ENCODE data around the gene TOX2.

TOX2 gene

GRCh38 chr20:43916073-43916880 lies 1.6 kb downstream of the TOX2 start:
- DNase-seq, result no peak

DNA sequence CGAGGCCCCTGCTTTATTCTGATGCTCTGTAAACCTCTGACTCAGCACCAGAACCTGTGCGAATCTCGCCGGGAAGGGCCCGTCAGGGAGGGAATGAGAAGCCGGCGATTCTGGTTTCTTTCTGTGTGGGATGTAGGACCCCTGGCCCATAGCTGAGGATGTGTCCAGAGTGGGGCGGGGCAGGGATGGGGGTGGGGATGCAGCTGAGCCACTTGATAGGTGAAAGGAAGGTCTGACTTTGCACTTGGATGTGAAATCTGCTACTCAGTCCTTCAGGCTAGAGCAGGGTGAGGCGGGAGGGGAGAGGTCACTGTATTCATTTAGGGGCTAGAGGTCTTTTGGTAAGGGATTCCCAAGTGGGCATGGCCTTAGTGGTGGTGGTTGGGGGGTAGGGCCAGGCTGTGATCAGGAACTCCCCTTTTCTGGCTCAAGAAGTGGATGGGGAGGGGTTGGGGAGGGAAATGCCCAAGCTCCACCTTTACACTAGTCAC lies 2.3 kb downstream of the TOX2 start:
- no peak for DNase-seq

DNA sequence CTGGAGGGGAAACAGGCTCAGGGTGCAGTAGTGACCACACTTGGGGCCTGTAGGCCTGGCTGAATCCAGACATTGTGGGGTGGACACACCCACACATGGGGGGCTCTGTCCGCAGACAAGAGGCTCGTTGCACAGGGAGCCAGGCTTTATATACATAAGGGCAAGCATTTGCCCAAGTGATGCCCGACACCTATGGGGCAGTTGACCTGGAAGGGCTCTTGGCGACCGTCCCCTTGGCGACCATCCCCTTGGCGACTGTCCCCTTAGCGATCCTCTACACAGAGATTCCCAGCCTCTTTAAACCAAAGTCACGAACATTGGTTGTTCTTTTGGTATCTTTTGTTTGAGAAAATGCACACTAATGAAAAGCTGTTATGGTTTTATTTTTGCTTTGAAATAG lies 2.7 kb downstream of the TOX2 start:
- DNase-seq, result no peak

DNA sequence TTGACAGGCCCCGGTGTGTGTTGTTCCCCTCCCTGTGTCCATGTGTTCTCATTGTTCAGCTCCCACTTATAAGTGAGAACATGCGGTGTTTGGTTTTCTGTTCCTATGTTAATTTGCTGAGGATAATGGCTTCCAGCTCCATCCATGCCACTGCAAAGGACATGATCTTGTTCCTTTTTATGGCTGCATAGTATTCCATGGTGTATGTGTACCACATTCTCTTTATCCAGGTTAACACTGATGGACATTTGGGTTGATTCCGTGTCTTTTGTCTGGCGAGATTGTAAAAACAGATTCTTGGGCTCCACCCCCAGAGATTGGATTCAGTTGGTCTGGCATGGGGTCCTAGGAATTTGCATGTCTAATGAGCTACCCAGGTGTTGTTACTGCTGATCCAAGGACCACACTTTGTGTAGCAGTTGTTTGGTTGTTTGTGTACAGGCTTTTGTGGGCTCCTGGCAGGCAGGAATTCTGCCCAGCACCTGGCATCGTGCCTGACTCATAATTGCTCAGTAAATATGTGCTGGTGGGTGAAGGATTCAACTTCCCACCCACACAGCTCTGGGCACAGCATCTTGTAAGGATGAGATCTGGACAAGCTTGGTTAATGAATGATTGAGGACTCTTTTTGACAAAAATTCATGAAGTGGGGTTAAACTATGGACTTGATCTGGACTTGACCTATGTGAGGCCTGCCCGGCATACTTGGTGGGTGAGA lies 5.2 kb downstream of the TOX2 start:
- no peak for DNase-seq

- no peak for DNase-seq
These were observed 6.1 kb downstream of the TOX2 start for GRCh38 chr20:43920797-43921196.

- no peak for DNase-seq
These were observed 6.7 kb downstream of the TOX2 start for GRCh38 chr20:43921227-43921780.

GRCh38 chr20:43922614-43923013 lies 8.0 kb downstream of the TOX2 start:
- no peak for DNase-seq

DNA sequence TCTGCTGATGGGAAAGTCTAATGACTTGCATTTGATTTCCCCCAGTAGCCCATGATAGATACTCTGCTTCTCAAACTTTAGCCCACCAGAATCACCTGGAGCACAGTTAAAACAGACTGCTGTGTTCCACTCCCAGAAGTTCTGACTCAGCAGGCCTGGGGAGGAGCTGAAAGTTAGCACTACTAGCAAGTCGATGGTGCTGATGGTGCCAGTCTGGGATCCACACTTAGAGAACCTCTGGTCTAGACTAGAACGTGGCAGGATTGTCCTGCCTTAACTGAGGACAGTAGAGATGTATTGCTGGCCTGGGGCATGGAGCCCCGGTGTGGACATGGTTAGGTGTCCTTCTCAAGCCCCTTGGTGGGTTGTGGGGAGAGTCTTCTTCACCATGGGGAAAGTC lies 8.7 kb downstream of the TOX2 start:
- no peak for DNase-seq

GRCh38 chr20:43923917-43924316 lies 9.3 kb downstream of the TOX2 start:
- no peak for DNase-seq

GRCh38 chr20:43925215-43925614 lies 10.6 kb downstream of the TOX2 start:
- no peak for DNase-seq

- no peak for DNase-seq
These were observed 11.1 kb downstream of the TOX2 start for GRCh38 chr20:43925801-43926200.

- DNase-seq, result no peak
These were observed 11.8 kb downstream of the TOX2 start for GRCh38 chr20:43926287-43927050.

- DNase-seq, result no peak
These were observed 17.3 kb downstream of the TOX2 start for GRCh38 chr20:43931976-43932375.

DNA sequence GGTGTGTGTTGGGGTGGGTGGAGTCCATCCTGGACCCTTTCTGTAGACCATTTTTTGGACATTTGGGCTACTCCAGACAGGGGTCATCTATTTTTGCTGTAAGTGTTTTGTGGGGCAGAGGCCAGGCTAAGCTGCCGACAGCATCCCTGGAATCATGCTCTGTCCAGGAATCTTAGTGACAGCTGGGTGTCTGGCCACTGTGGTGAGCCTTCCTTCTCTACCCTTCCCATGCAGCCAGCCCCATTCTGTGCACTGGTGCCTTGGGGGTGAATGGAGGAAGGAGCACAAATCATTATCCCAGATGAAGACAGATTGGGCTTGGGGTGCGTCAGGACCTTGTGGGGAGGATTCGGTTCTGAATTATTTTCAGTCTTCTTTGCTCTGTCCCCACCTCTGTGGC lies 20.2 kb downstream of the TOX2 start:
- no peak for DNase-seq

DNA sequence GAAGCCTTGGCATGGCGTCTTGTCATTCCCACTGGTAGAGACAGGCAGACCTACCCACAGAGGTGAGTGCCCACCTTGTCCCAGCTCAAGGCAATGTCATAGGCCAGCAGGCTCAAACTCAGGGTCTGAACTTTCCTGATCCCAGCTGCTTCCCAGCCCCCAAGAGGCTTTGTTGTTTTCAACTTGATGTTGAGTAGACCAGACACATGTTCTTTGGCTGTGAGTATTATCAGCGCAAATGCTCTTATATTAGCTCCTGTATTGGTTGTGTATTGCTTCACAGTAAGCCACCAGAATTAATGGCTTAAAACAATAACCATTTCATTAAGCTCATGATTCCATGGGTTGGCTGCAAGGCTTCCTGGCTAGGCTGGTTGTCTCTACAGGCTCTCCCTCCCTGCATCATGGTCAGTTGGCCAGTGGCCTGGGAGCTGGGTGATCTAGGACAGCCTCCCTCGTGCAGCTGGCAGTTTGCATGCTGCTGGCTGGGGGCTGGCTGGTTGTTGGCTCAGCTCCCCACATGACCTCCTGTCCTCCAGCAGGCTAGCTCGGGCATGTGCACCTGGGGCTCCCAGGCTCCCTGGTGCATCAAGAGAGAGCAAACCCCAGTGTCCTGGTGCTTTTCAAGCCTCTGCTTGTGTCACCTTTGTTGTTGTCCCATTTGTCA lies 21.6 kb downstream of the TOX2 start:
- DNase-seq, result no peak

GRCh38 chr20:43936805-43937204 lies 22.2 kb downstream of the TOX2 start:
- no peak for DNase-seq

GRCh38 chr20:43937591-43937990 lies 22.9 kb downstream of the TOX2 start:
- no peak for DNase-seq

- no peak for DNase-seq
These were observed 23.5 kb downstream of the TOX2 start for GRCh38 chr20:43938017-43938655.

DNA sequence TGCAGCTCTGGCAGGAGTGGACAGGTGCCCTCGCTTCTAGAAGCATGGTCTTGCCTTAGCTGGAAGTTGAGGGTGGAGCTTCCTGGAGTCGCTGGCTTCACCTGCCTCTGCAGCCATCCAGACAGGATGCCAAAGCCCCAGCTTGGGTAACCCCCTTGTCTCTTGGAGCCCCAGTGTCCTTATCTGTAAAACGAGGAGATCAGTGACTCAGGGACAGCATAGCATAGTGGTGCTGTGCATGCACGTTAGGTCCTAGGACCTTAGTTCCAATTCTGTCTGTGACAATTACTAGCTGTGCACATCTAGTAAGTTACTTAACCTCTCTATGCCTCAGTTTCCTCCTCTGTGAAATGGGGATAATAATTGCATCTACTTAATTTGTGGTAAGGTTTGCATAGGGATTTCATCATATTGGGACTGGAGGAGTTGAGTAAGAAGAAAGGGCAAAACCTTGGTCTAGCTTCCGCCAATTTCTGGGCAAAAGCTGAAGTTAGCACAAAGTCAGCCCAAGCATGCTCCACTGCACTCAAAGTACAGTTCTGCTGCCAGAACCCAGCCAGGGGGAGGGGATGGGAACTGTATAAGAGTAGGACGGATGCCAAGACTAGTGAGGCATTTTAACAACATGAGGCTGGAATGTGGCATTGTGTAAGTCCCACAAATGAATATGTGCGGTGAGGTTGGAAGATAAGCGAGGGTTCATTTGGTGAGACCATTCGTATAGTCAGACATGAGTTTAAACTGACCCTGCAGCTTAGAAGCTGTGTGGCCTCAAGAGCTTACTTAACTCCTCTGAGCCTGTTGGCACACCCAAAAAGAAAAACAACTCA lies 24.5 kb downstream of the TOX2 start:
- no peak for DNase-seq

DNA sequence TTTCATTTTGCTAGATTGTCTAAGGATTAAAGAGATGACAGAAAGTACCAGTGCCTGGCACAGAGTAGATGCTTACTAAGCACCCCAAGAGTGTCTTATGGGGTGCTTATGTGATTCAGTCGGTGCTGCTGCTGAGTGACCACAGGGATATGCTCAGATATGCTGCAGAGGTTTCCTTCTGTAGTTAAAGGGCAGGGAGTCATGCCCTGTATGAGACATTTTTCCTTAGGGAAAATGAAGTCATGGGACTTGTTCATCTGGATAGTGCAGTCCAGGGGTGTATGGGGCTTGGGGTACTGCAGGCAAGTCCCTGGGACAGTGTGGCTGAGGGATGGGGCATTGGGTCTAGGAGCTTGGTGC lies 25.1 kb downstream of the TOX2 start:
- no peak for DNase-seq

DNA sequence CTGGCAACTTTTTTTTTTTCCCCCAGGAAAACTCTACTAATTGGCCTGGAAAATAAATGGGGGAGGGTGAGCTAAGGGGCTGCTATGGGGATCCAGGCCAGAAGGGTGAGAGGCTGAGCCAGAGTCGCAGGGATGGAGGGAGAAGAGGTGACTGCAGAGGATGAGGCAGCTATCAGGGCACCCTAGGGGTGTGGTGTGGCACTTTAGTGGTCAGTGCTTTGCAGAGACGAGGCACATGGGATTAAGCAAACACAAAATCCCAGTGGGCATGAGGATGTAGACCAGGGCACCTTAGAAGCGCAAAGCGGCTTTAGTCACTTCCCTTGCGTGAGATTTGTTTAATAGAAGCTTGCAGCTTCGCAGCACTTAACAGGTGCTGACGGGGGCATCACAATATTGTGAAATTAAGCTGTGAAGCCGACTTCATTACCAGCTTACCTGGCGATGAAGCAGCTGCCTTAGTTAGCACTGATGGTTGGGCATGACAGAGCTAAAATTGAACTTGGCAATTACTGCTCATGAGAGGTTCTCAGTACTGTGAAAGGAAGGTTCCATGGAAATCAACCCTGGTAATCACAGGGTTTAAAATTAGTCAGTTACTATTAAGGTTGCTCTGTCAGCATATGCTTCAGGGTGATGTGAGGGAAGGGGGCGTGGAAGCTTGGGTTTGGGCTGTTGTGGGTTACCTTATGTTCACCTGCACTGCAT lies 26.0 kb downstream of the TOX2 start:
- no peak for DNase-seq
